Pancreas (tissue), 10 donors: Measurements from ENCODE around the gene MCM8. TPM values are rescaled to one million over a fixed set of nuclear protein-coding genes. Genes with fewer than 3 reads are reported as not detected.

Experiments used
- ATAC-seq, 4 donors: fragments of 200-7000 bp; cut with Tn5 transposase; one replicate each; pipeline versions ENCODE4 v1.8.0 to v1.9.1; 2020; ENCODE audit warnings: mild to moderate bottlenecking in 4 of 4, moderate library complexity in 4 of 4
- DNase-seq, 6 donors: peaks; one replicate each; pipeline ENCODE4 v3.0.0-alpha.2; 2020
- FAIRE-seq: peaks from 2 replicates; lab custom pipeline; 2012; peaks lifted over from hg19 to GRCh38; lab: Jason Lieb, UNC
- H3K27ac ChIP-seq, 4 donors: fragments of 200-600 bp; sonication (generic); 1 replicate in 3 of 4; 2 replicates in 1 of 4; pipeline versions ENCODE4 v1.5.0 to v1.8.0; 2020
- H3K27me3 ChIP-seq, 4 donors: fragments of 200-600 bp; one replicate each; pipeline ENCODE4 v1.8.0; 2021
- H3K36me3 ChIP-seq, 3 donors: fragments of 200-600 bp; sonication (generic) in 1 of 3; one replicate each; pipeline versions ENCODE4 v1.5.0 to v1.8.0; 2020 to 2021
- H3K4me1 ChIP-seq, 3 donors: fragments of 200-600 bp; one replicate each; pipeline ENCODE4 v1.8.0; 2021
- H3K4me3 ChIP-seq, 4 donors: fragments of 200-600 bp; sonication (generic) in 2 of 4; one replicate each; pipeline versions ENCODE4 v1.5.0 to v1.8.0; 2020 to 2021
- H3K9me3 ChIP-seq, 4 donors: fragments of 200-600 bp; one replicate each; pipeline ENCODE4 v1.8.0; 2021
- CTCF ChIP-seq, 4 donors: fragments of 200-600 bp; sonication (generic) in 3 of 4; IDR thresholded peaks; one replicate each; pipeline versions ENCODE4 v1.5.0 to v1.8.0; 2021; ENCODE audit warnings: antibody characterized with exemption in 4 of 4
- WGBS, 2 donors: extraction: QIAGEN DNeasy Blood & Tissue Kit; methylation state at CpG; one replicate each; pipeline ENCODE4 v1.1.7; 2013; 5-methylcytosine and 5-hydroxymethylcytosine counted together
- intact Hi-C, 3 donors: fragments of 100-400 bp; cut with DNase I; formaldehyde crosslinking; loops; one replicate each; pipeline versions ENCODE4 v1.11.1 to v1.14.2; 2022
- polyA plus RNA-seq, 2 donors: library from polyadenylated mRNA; stranded (reverse); fragments of 200-250 nt; gene quantifications; one replicate each; pipeline ENCODE4 v1.2.3, GENCODE V29; 2013
- total RNA-seq, 6 donors: library from RNA; stranded (reverse); fragmentation: NEBNext Ultra II Directional in 4 of 6; extraction: Animal tissue kit (Norgen Biotek cat#: 25700) in 4 of 6; gene quantifications; one replicate each; pipeline versions ENCODE4 v1.2.1 to v1.2.4, GENCODE V29; 2021 to 2023
- donor health status: healthy with polysubstance abuse.
- donor health status: DM: no; HTN: no; CAD: no; lungs with moderate emphysema.
- donor health status: DM: no; HTN: no; CAD: no.
- donor health status: control.
- donor health status: control.
- donor health status: Bipolar disorder and iron deficiency.
- donor health status: DM: yes; HTN: yes; CAD: no.
- donor health status: DM: no; HTN: no; CAD: no.
- donor health status: DM: no; HTN: no; CAD: no.
- donor health status: DM: yes; HTN: yes; CAD: no.

The MCM8 gene
- total and polyA plus RNA-seq, 8 donors = 1.3 to 3.2 (median 2.3) TPM

DNA sequence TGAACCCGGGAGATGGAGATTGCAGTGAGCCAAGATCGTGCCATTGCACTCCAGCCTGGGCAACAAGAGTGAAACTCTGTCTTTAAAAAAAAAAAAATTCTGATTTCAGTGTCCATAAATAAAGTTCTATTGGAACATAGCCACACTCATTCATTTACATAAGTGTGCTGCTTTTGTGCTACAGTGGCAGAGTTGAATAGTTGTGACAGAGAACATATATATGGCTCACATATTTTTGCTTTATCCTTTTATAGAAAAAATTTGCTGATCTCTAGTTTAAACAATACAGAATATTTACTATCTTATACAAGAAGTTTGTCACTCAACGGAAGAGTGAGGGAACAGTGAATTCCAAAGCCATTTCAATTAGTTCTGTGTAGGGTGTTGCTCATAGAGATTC lies 18.0 kb downstream of the MCM8 start:
- no peak for TF ChIP-seq CTCF (IDR thresholded peaks at IDR 0.05)
- H3K9me3 ChIP-seq = no peaks in the 10 kb centered on the region
- DNase-seq (no peak), FAIRE-seq (no peak), ATAC-seq (no peak)
- H3K36me3 ChIP-seq = peaks cover 0 to 5% (median 0%) of the 10 kb centered on the region in 3 donors
- no peak overlapping the region for H3K27ac ChIP-seq
- no peaks in the 10 kb centered on the region for H3K4me1 ChIP-seq
- WGBS, 2 donors = 95% methylated on average over 3 of the region's 3 CpGs
- H3K4me3 ChIP-seq = no peak overlapping the region
- intact Hi-C loops = no loop called here
- no peaks in the 10 kb centered on the region for H3K27me3 ChIP-seq

GRCh38 chr20:5969348-5969935 lies 19.0 kb downstream of the MCM8 start:
- H3K36me3 ChIP-seq = peaks cover 0 to 3% (median 0%) of the 10 kb centered on the region in 3 donors
- WGBS, 2 donors = 86 to 88% methylated on average over 9 of the region's 9 CpGs
- H3K4me3 ChIP-seq = no peak overlapping the region
- ATAC-seq (no peak), FAIRE-seq (no peak), DNase-seq (no peak)
- no peak overlapping the region for H3K27ac ChIP-seq
- no peaks in the 10 kb centered on the region for H3K9me3 ChIP-seq
- no peaks in the 10 kb centered on the region for H3K4me1 ChIP-seq
- TF ChIP-seq CTCF (IDR thresholded peaks at IDR 0.05) = no peak
- no peaks in the 10 kb centered on the region for H3K27me3 ChIP-seq
- intact Hi-C loops = no loop called here

GRCh38 chr20:5969940-5970339 lies 19.5 kb downstream of the MCM8 start:
- TF ChIP-seq CTCF (IDR thresholded peaks at IDR 0.05) = no peak
- Histone ChIP-seq H3K27me3 (no peaks in the 10 kb centered on the region), H3K9me3 (no peaks in the 10 kb centered on the region), H3K4me3 (no peak overlapping the region), H3K4me1 (no peaks in the 10 kb centered on the region), H3K36me3 (no peaks in the 10 kb centered on the region), H3K27ac (no peak overlapping the region)
- FAIRE-seq (no peak), ATAC-seq (no peak), DNase-seq (no peak)
- intact Hi-C loops = no loop called here

GRCh38 chr20:5970381-5970780 lies 19.9 kb downstream of the MCM8 start:
- no peaks in the 10 kb centered on the region for H3K9me3 ChIP-seq
- no peak for ATAC-seq
- FAIRE-seq = no peak
- no peak overlapping the region for H3K27ac ChIP-seq
- intact Hi-C loops = no loop called here
- H3K36me3 ChIP-seq = no peaks in the 10 kb centered on the region
- WGBS, 2 donors = 77 to 84% methylated on average over 2 of the region's 2 CpGs
- no peak for DNase-seq
- H3K27me3 ChIP-seq = no peaks in the 10 kb centered on the region
- H3K4me1 ChIP-seq = no peaks in the 10 kb centered on the region
- no peak for TF ChIP-seq CTCF (IDR thresholded peaks at IDR 0.05)
- H3K4me3 ChIP-seq = no peak overlapping the region

- DNase-seq = no peak
- intact Hi-C loops = no loop called here
- H3K4me1 ChIP-seq = no peaks in the 10 kb centered on the region
- FAIRE-seq = no peak
- H3K9me3 ChIP-seq = no peaks in the 10 kb centered on the region
- H3K36me3 ChIP-seq = no peaks in the 10 kb centered on the region
- no peak for TF ChIP-seq CTCF (IDR thresholded peaks at IDR 0.05)
- H3K27ac ChIP-seq = no peak overlapping the region
- no peak overlapping the region for H3K4me3 ChIP-seq
- H3K27me3 ChIP-seq = no peaks in the 10 kb centered on the region
- ATAC-seq = no peak
Observed at GRCh38 chr20:5971203-5971602, 20.8 kb downstream of the MCM8 start.
